ENCODE results near the gene CGREF1. TPM values are rescaled to one million over a fixed set of nuclear protein-coding genes. Genes with fewer than 3 reads are reported as not detected.

Gene CGREF1
- total RNA-seq, 1 donor from 2014 or later, result 0.43 TPM

GRCh38 chr2:27109083-27109482, 9.8 kb downstream of the CGREF1 start:
- Histone ChIP-seq H3K4me1 (no peaks in the 10 kb centered on the region), H3K9me3 (no peaks in the 10 kb centered on the region), H3K36me3 (no peaks in the 10 kb centered on the region), H3K27ac (no peak overlapping the region), H3K27me3 (peaks cover 10% of the 10 kb centered on the region), H3K4me3 (no peak overlapping the region)
- intact Hi-C loops (cut with DNase I), result loop anchor here (10.0 kb wide), 1 partner anchor 96 kb away; no protein-coding TSS in a partner anchor
- ATAC-seq, result no peak
- no peak for TF ChIP-seq CTCF (IDR thresholded peaks at IDR 0.05)
- no peak for DNase-seq

GRCh38 chr2:27108221-27108620, 10.7 kb downstream of the CGREF1 start:
- DNase-seq (no peak), ATAC-seq (no peak)
- Histone ChIP-seq H3K27ac (no peak overlapping the region), H3K9me3 (no peaks in the 10 kb centered on the region), H3K4me1 (no peaks in the 10 kb centered on the region), H3K4me3 (no peak overlapping the region), H3K36me3 (no peaks in the 10 kb centered on the region), H3K27me3 (peaks cover 12% of the 10 kb centered on the region)
- TF ChIP-seq CTCF (IDR thresholded peaks at IDR 0.05), result no peak
- intact Hi-C loops (cut with DNase I), result loop anchor here (10.0 kb wide), 1 partner anchor 97 kb away; no protein-coding TSS in a partner anchor

GRCh38 chr2:27105981-27106380, 12.9 kb downstream of the CGREF1 start:
- no peak overlapping the region for H3K4me3 ChIP-seq
- no peaks in the 10 kb centered on the region for H3K9me3 ChIP-seq
- ATAC-seq, result no peak
- no peaks in the 10 kb centered on the region for H3K36me3 ChIP-seq
- peaks cover 12% of the 10 kb centered on the region for H3K27me3 ChIP-seq
- no peak overlapping the region for H3K27ac ChIP-seq
- intact Hi-C loops (cut with DNase I), result loop anchor here (10.0 kb wide), 1 partner anchor 99 kb away; no protein-coding TSS in a partner anchor
- TF ChIP-seq CTCF (IDR thresholded peaks at IDR 0.05), result no peak
- H3K4me1 ChIP-seq, result no peaks in the 10 kb centered on the region
- no peak for DNase-seq

- no peak for TF ChIP-seq CTCF (IDR thresholded peaks at IDR 0.05)
- ATAC-seq (no peak), DNase-seq (no peak)
- H3K27ac ChIP-seq, result no peak overlapping the region
- no peaks in the 10 kb centered on the region for H3K4me1 ChIP-seq
- intact Hi-C loops (cut with DNase I), result loop anchor here (10.0 kb wide), 1 partner anchor 102 kb away; no protein-coding TSS in a partner anchor
- H3K9me3 ChIP-seq, result no peaks in the 10 kb centered on the region
- H3K36me3 ChIP-seq, result no peaks in the 10 kb centered on the region
- peaks cover 12% of the 10 kb centered on the region for H3K27me3 ChIP-seq
- H3K4me3 ChIP-seq, result no peak overlapping the region
These were observed 16.6 kb downstream of the CGREF1 start for GRCh38 chr2:27102329-27102728.

- H3K27me3 ChIP-seq, result peaks cover 8% of the 10 kb centered on the region
- H3K9me3 ChIP-seq, result no peaks in the 10 kb centered on the region
- ATAC-seq (no peak), DNase-seq (no peak)
- intact Hi-C loops (cut with DNase I), result loop anchor here (10.0 kb wide), 1 partner anchor 105 kb away; no protein-coding TSS in a partner anchor
- no peak for TF ChIP-seq CTCF (IDR thresholded peaks at IDR 0.05)
- no peak overlapping the region for H3K4me3 ChIP-seq
- H3K27ac ChIP-seq, result no peak overlapping the region
- H3K36me3 ChIP-seq, result no peaks in the 10 kb centered on the region
- H3K4me1 ChIP-seq, result peaks cover 8% of the 10 kb centered on the region
These were observed 18.9 kb downstream of the CGREF1 start for GRCh38 chr2:27100036-27100435.
